Right lobe of liver (tissue), 6 donors: ENCODE data around the gene INSR. TPM values are rescaled to one million over a fixed set of nuclear protein-coding genes. Genes with fewer than 3 reads are reported as not detected.

Experiments used
- ATAC-seq, 4 donors: fragments of 200-7000 bp; cut with Tn5 transposase; one replicate each; pipeline ENCODE4 v1.9.1; 2020; ENCODE audit warnings: mild to moderate bottlenecking in 4 of 4, moderate library complexity in 4 of 4
- DNase-seq, 3 donors: peaks; one replicate each; pipeline ENCODE4 v3.0.0-alpha.2; 2020
- H3K27ac ChIP-seq, 3 donors: fragments of 200-600 bp; one replicate each; pipeline ENCODE4 v1.8.0; 2022
- H3K27me3 ChIP-seq, 2 donors: fragments of 200-600 bp; one replicate each; pipeline ENCODE4 v1.8.0; 2022
- H3K36me3 ChIP-seq, 4 donors: fragments of 200-600 bp; sonication (generic) in 1 of 4; one replicate each; pipeline versions ENCODE4 v1.5.1 to v1.8.0; 2017 to 2022; ENCODE audit warnings: control low read depth in 1 of 4
- H3K4me1 ChIP-seq, 4 donors: fragments of 200-600 bp; sonication (generic) in 1 of 4; one replicate each; pipeline versions ENCODE4 v1.5.1 to v1.8.0; 2017 to 2022; ENCODE audit warnings: control low read depth in 1 of 4
- H3K4me3 ChIP-seq, 3 donors: fragments of 200-600 bp; one replicate each; pipeline ENCODE4 v1.8.0; 2022
- H3K9me3 ChIP-seq, 4 donors: fragments of 200-600 bp; sonication (generic) in 1 of 4; one replicate each; pipeline versions ENCODE4 v1.5.1 to v1.8.0; 2017 to 2022; ENCODE audit warnings: control low read depth in 1 of 4
- POLR2A ChIP-seq: fragments of 450-650 bp; IDR thresholded peaks from one replicate; pipeline ENCODE4 v1.6.1; 2017; ENCODE audit warnings: antibody characterized with exemption, mild to moderate bottlenecking
- whole genome bisulfite sequencing: methylation state at CpG from one replicate; pipeline ENCODE4 v1.1.6; 2018; ENCODE audit warnings: low coverage, low lambda C conversion rate; ENCODE audit not compliant: insufficient coverage; ENCODE audit errors: missing lambda C conversion rate; 5-methylcytosine and 5-hydroxymethylcytosine counted together
- intact Hi-C, 2 donors: fragments of 100-400 bp; cut with DNase I; formaldehyde crosslinking; loops; one replicate each; pipeline versions ENCODE4 v1.11.2 to v1.14.1; 2022
- total RNA-seq, 6 experiments: library from RNA; depleted of rRNA in 2 of 6; stranded (reverse); fragments of >200 nt in 2 of 6; fragmentation: NEBNext Ultra II Directional in 3 of 6; extraction: Animal tissue kit (Norgen Biotek cat#: 25700) in 3 of 6; gene quantifications; one replicate each; pipeline versions ENCODE4 v1.1.0 to v1.2.4, GENCODE V29; 2016 to 2023
- TF ChIP-seq, protein P1 (sequence below), 4 donors: fragments of 200-600 bp in 3 of 4; fragments of 450-650 bp in 1 of 4; IDR thresholded peaks; one replicate each; pipeline versions ENCODE4 v1.5.1 to v1.8.0; 2016 to 2022; ENCODE audit warnings: antibody characterized with exemption in 4 of 4, mild to moderate bottlenecking in 2 of 4
- donor health status: DM: no; HTN: yes; CAD: no.
- donor health status: DM: no; HTN: no; CAD: no.
- donor health status: DM: no; HTN: no; CAD: no.
- donor health status: DM: no; HTN: yes; CAD: no.
- donor health status: DM: no; HTN: yes; CAD: no.

The INSR gene
- total RNA-seq, 6 experiments from 2014 or later, result 82.7 to 121 (median 106) TPM

DNA sequence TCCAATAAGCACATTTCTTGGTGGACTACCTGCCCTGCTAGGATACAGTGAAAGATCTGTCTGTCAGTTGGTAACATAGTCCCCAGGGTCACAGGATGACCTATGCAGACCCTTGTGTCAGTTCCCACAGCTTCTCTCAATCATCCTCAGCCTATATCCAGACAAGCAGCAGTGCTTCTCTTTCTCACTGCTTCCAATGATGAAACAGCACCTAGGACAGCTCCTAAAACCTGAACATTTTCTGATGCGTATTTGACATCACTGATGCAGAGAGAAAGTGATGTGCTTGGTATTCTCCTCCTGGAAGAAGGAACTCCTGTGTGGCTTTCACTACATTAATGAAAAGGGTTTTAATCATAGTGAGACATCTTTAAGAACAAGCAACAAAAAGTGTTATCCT is 181.0 kb downstream of the INSR start:
- Histone ChIP-seq H3K4me1 (no peaks in the 10 kb centered on the region), H3K27ac (no peak overlapping the region), H3K27me3 (no peaks in the 10 kb centered on the region), H3K4me3 (no peak overlapping the region), H3K9me3 (no peaks in the 10 kb centered on the region), H3K36me3 (peaks cover 0 to 27% (median 9%) of the 10 kb centered on the region in 4 donors)
- WGBS, result 100% methylated on average over 1 of the region's 1 CpG
- intact Hi-C loops, result no loop called here
- TF ChIP-seq, protein P1, sequence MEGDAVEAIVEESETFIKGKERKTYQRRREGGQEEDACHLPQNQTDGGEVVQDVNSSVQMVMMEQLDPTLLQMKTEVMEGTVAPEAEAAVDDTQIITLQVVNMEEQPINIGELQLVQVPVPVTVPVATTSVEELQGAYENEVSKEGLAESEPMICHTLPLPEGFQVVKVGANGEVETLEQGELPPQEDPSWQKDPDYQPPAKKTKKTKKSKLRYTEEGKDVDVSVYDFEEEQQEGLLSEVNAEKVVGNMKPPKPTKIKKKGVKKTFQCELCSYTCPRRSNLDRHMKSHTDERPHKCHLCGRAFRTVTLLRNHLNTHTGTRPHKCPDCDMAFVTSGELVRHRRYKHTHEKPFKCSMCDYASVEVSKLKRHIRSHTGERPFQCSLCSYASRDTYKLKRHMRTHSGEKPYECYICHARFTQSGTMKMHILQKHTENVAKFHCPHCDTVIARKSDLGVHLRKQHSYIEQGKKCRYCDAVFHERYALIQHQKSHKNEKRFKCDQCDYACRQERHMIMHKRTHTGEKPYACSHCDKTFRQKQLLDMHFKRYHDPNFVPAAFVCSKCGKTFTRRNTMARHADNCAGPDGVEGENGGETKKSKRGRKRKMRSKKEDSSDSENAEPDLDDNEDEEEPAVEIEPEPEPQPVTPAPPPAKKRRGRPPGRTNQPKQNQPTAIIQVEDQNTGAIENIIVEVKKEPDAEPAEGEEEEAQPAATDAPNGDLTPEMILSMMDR (IDR thresholded peaks at IDR 0.05), result no peak
- TF ChIP-seq POLR2A, result no peak
- no peak for DNase-seq
- ATAC-seq, result no peak

DNA sequence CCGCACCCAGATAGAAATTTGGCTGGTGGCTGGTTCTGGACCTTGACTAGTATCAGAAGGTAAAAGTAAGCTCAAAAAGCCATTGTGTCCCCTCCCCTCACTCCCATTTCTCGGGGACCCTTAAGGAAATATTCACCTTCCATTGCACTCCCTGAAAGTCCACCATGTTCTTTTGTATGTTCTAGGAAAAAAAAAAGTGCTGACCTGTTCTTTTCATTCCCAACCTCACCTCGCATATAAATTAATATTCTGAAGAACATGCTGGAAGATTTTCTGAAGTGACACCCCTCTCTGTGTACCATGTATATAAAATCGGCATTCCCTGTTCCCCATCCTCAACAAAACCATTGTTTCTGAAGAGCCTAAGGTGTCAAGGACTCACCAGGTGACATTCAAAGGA is 181.5 kb downstream of the INSR start:
- DNase-seq, result no peak
- TF ChIP-seq POLR2A, result no peak
- TF ChIP-seq, protein P1 (IDR thresholded peaks at IDR 0.05), result no peak
- Histone ChIP-seq H3K36me3 (peaks cover 0 to 22% (median 8%) of the 10 kb centered on the region in 4 donors), H3K9me3 (no peaks in the 10 kb centered on the region), H3K27ac (no peak overlapping the region), H3K4me1 (no peaks in the 10 kb centered on the region), H3K4me3 (no peak overlapping the region), H3K27me3 (no peaks in the 10 kb centered on the region)
- ATAC-seq, result no peak
- WGBS, result 82% methylated on average over 3 of the region's 4 CpGs
- intact Hi-C loops, result no loop called here

DNA sequence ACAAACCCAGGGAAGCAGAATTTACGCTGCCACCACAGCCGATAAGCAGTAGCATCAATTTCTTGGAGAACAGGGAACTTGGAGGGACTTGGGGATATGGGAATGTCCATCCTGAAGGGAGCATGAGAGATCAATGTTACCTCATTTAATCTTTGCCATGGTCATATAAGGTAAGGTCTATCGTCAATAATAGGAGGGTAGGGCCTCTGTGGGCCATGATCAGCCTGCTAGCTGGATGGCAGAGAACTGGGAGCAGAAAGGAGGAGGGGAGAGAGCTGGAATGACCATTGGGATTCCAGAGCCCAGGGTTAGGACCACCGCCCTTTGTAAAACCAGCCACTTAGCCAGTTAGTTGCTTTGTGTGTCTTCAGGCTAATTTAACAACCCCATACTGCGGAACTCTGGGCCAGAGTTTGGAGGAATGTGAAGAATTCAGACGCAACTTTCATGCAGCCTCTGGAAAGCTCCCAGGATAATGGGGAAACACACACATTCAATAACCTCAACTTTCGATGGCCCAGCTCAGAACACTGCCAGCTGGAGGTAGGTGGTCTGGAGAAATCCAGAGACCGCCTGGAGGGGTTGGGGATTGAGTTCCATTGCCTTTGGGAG is 184.4 kb downstream of the INSR start:
- ATAC-seq (peak in 3 of 4 donors; percentile 16 to 33 (median 30)), DNase-seq (no peak)
- H3K4me1 ChIP-seq, result no peaks in the 10 kb centered on the region
- H3K9me3 ChIP-seq, result no peaks in the 10 kb centered on the region
- 65% methylated on average over 7 of the region's 8 CpGs for WGBS
- H3K36me3 ChIP-seq, result no peaks in the 10 kb centered on the region
- no peak overlapping the region for H3K4me3 ChIP-seq
- TF ChIP-seq, protein P1 (IDR thresholded peaks at IDR 0.05), result no peak
- no peak for TF ChIP-seq POLR2A
- no peak overlapping the region for H3K27ac ChIP-seq
- intact Hi-C loops, result loop anchor here in 1 of 2 donors (10.0 kb wide), 1 partner anchor 235 kb away; the partner anchor contains the start of gene ARHGEF18
- no peaks in the 10 kb centered on the region for H3K27me3 ChIP-seq

DNA sequence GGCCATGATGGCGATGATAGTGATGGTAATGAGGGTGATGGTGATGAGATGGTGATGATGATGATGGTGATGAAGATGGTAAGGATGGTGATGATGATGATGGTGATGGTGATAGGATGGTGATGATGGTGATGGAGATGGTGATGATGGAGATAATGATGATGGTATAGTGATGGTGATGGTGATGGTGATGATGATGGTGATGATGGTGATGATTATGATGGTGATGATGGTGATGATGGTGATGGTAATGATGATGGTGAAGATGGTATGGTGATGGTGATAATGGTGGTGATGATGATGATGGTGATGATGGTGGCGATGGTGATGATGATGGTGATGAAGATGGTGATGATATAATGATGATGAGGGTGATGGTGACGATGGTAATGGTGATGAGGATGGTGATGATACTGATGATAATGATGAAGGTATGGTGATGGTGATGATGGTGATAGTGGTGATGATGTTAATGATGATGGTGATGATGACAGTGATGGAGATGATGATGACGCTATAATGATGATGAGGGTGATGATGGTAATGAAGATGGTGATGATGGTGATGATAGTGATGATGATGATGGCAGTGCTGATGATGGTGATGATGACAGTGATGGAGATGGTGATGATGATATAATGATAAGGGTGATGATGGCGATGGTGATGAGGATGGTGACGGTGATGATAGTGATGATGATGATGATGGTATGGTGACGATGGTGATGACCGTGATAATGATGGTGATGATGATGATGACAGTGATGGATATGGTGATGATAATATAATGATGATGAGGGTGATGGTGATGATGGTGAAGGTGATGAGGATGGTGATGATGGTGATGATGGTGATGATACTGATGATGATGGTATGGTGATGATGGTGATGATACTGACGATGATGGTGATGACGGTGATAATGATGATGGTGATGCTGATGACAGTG is 187.2 kb downstream of the INSR start:
- Histone ChIP-seq H3K36me3 (no peaks in the 10 kb centered on the region), H3K4me3 (no peak overlapping the region), H3K27ac (no peak overlapping the region), H3K9me3 (no peaks in the 10 kb centered on the region), H3K4me1 (no peaks in the 10 kb centered on the region), H3K27me3 (no peaks in the 10 kb centered on the region)
- 74% methylated on average over 10 of the region's 10 CpGs for WGBS
- ATAC-seq (no peak), DNase-seq (no peak)
- intact Hi-C loops, result loop anchor here in 1 of 2 donors (10.0 kb wide), 1 partner anchor 238 kb away; the partner anchor contains the start of gene ARHGEF18
- TF ChIP-seq, protein P1 (IDR thresholded peaks at IDR 0.05), result no peak
- no peak for TF ChIP-seq POLR2A
